GM23338 (cell line): ENCODE measurements around the gene WWOX. TPM values are rescaled to one million over a fixed set of nuclear protein-coding genes. Genes with fewer than 3 reads are reported as not detected.

Experiments used
- ATAC-seq: fragments of 200-7000 bp; cut with Tn5 transposase; 3 replicates; pipeline ENCODE4 v1.9.1; 2020
- DNase-seq: peaks from one replicate; pipeline ENCODE4 v3.0.0-alpha.2; 2015; ENCODE audit warnings: low spot score
- H2AFZ ChIP-seq: fragments of 200-600 bp; sonication (generic); 2 replicates; pipeline ENCODE4 v1.8.0; 2016; ENCODE audit warnings: antibody characterized with exemption, mild to moderate bottlenecking, moderate library complexity
- H3F3A ChIP-seq: fragments of 200-600 bp; sonication (generic); replicated peaks from 2 replicates; pipeline ENCODE4 v1.8.0; 2017; ENCODE audit warnings: antibody characterized with exemption, mixed run types, low read depth
- H3K27ac ChIP-seq: fragments of 200-600 bp; sonication (generic); 2 replicates; pipeline ENCODE4 v1.6.1; 2016; ENCODE audit warnings: low read depth
- H3K27me3 ChIP-seq: fragments of 200-600 bp; sonication (generic); 2 replicates; pipeline ENCODE4 v1.8.0; 2016; ENCODE audit warnings: mild to moderate bottlenecking, mixed run types, moderate library complexity; ENCODE audit not compliant: insufficient read depth
- H3K36me3 ChIP-seq: fragments of 200-600 bp; sonication (generic); 2 replicates; pipeline ENCODE4 v1.8.0; 2016; ENCODE audit warnings: mild to moderate bottlenecking; ENCODE audit not compliant: insufficient read depth
- H3K4me1 ChIP-seq: fragments of 200-600 bp; sonication (generic); 2 replicates; pipeline ENCODE4 v1.8.0; 2016; ENCODE audit warnings: mild to moderate bottlenecking, moderate library complexity; ENCODE audit not compliant: insufficient read depth
- H3K4me2 ChIP-seq: fragments of 200-600 bp; sonication (generic); 2 replicates; pipeline ENCODE4 v1.7.1; 2017; ENCODE audit warnings: mixed run types
- H3K4me3 ChIP-seq: fragments of 200-600 bp; sonication (generic); 2 replicates; pipeline ENCODE4 v1.6.1; 2016; ENCODE audit warnings: mixed run types
- H3K79me2 ChIP-seq: fragments of 200-600 bp; sonication (generic); replicated peaks from 2 replicates; pipeline ENCODE4 v1.8.0; 2017; ENCODE audit warnings: mild to moderate bottlenecking; ENCODE audit not compliant: insufficient read depth
- H3K9me2 ChIP-seq: fragments of 200-600 bp; sonication (generic); 2 replicates; pipeline ENCODE4 v1.8.0; 2017; ENCODE audit not compliant: insufficient read depth
- H4K20me1 ChIP-seq: fragments of 200-600 bp; sonication (generic); replicated peaks from 2 replicates; pipeline ENCODE4 v1.8.0; 2017; ENCODE audit warnings: mild to moderate bottlenecking; ENCODE audit not compliant: insufficient read depth
- H3K27ac Mint-ChIP-seq: 2 replicates; pipeline ENCODE4 v1.8.0; 2020; ENCODE audit warnings: inconsistent platforms, mild to moderate bottlenecking, moderate library complexity, mixed read lengths
- H3K27me3 Mint-ChIP-seq: 3 replicates; pipeline ENCODE4 v1.8.0; 2022; ENCODE audit warnings: low read depth, mild to moderate bottlenecking, moderate library complexity, mixed read lengths, inconsistent platforms; ENCODE audit not compliant: insufficient read depth, poor library complexity
- H3K36me3 Mint-ChIP-seq: 3 replicates; pipeline ENCODE4 v1.8.0; 2021; ENCODE audit warnings: low read depth, mild to moderate bottlenecking, inconsistent platforms, moderate library complexity, mixed read lengths
- H3K4me1 Mint-ChIP-seq: 3 replicates; pipeline ENCODE4 v1.8.0; 2020; ENCODE audit warnings: mild to moderate bottlenecking, inconsistent platforms, mixed read lengths
- H3K4me3 Mint-ChIP-seq: 3 replicates; pipeline ENCODE4 v1.8.0; 2021; ENCODE audit warnings: moderate library complexity, mild to moderate bottlenecking, inconsistent platforms, mixed read lengths
- H3K9me3 Mint-ChIP-seq: 3 replicates; pipeline ENCODE4 v1.8.0; 2020; ENCODE audit warnings: moderate library complexity, mild to moderate bottlenecking, inconsistent platforms, mixed read lengths
- CREB1 ChIP-seq: fragments of 250-450 bp; sonication (Bioruptor Pico); IDR thresholded peaks from 2 replicates; pipeline ENCODE4 v1.5.0; 2020; ENCODE audit warnings: low read depth, mild to moderate bottlenecking, moderate library complexity
- CTCF ChIP-seq, 2 experiments: fragments of 200-600 bp in 1 of 2; sonication (generic) in 1 of 2; conservative IDR thresholded peaks; 2 replicates each; pipeline versions ENCODE4 v1.5.1 to v1.6.1; 2016 to 2017; ENCODE audit warnings: antibody characterized with exemption in 2 of 2, low read depth in 2 of 2, mild to moderate bottlenecking in 2 of 2, moderate library complexity in 1 of 2
- ETS1 ChIP-seq: IDR thresholded peaks from 2 replicates; pipeline ENCODE4 v1.6.1; 2016; ENCODE audit warnings: antibody characterized with exemption
- EZH2 ChIP-seq: fragments of 200-600 bp; sonication (generic); IDR thresholded peaks from one replicate; pipeline ENCODE4 v1.8.0; 2017; ENCODE audit warnings: antibody characterized with exemption, mild to moderate bottlenecking, low read depth; ENCODE audit not compliant: unreplicated experiment
- EZH2phosphoT487 ChIP-seq: fragments of 200-600 bp; sonication (generic); IDR thresholded peaks from one replicate; pipeline ENCODE4 v1.8.1; 2018; ENCODE audit warnings: antibody characterized with exemption; ENCODE audit not compliant: unreplicated experiment
- JUNB ChIP-seq: IDR thresholded peaks from one replicate; pipeline ENCODE4 v1.6.1; 2016; ENCODE audit warnings: antibody characterized with exemption; ENCODE audit not compliant: unreplicated experiment
- NANOG ChIP-seq: IDR thresholded peaks from 2 replicates; pipeline ENCODE4 v1.6.1; 2016; ENCODE audit warnings: antibody characterized with exemption, borderline replicate concordance
- POLR2AphosphoS5 ChIP-seq: IDR thresholded peaks from 2 replicates; pipeline ENCODE4 v1.6.1; 2016; ENCODE audit warnings: antibody characterized with exemption, low read depth
- REST ChIP-seq: IDR thresholded peaks from one replicate; pipeline ENCODE4 v1.6.1; 2018; ENCODE audit warnings: antibody characterized with exemption; ENCODE audit not compliant: unreplicated experiment
- STAT1 ChIP-seq: IDR thresholded peaks from one replicate; pipeline ENCODE4 v1.6.1; 2016; ENCODE audit warnings: antibody characterized with exemption; ENCODE audit not compliant: unreplicated experiment
- ZNF114 ChIP-seq: fragments of 250-450 bp; sonication (Bioruptor Pico); IDR thresholded peaks from 2 replicates; pipeline ENCODE4 v1.5.0; 2020; ENCODE audit warnings: mild to moderate bottlenecking, moderate library complexity
- ZNF331 ChIP-seq: fragments of 250-450 bp; sonication (Bioruptor Pico); IDR thresholded peaks from 2 replicates; pipeline ENCODE4 v1.5.0; 2020; ENCODE audit warnings: low read depth, mild to moderate bottlenecking, moderate library complexity
- ZNF462 ChIP-seq: fragments of 250-450 bp; sonication (Bioruptor Pico); IDR thresholded peaks from 2 replicates; pipeline ENCODE4 v1.5.0; 2020; ENCODE audit warnings: mild to moderate bottlenecking, moderate library complexity
- polyA plus RNA-seq: library from polyadenylated mRNA; unstranded; fragments of >200 nt; fragmentation: Nextera tagmentation; extraction: Ambion mirVana; gene quantifications from 2 replicates; pipeline ENCODE4 v1.2.1, GENCODE V29; 2016
- total RNA-seq: library from RNA; depleted of rRNA; stranded (reverse); fragments of >200 nt; shearing (Covaris generic); gene quantifications from 2 replicates; pipeline ENCODE4 v1.2.3, GENCODE V29; 2014

WWOX gene
- total and polyA plus RNA-seq, 2 experiments from 2014 or later = 10.0 to 19.3 TPM

- H4K20me1 ChIP-seq = no peaks in the 10 kb centered on the region
- H3F3A ChIP-seq = no peaks in the 10 kb centered on the region
- no peak for ATAC-seq
- H3K4me2 ChIP-seq = no peak overlapping the region
- Mint-ChIP-seq H3K27ac (no peak overlapping the region), H3K36me3 (no peaks in the 10 kb centered on the region), H3K27me3 (peaks cover 4% of the 10 kb centered on the region), H3K9me3 (no peaks in the 10 kb centered on the region), H3K4me1 (peaks cover 5% of the 10 kb centered on the region; the same call in 2 of the 3 replicates), H3K4me3 (no peak overlapping the region)
- no peaks in the 10 kb centered on the region for H3K27me3 ChIP-seq
- peaks cover 11% of the 10 kb centered on the region; the same call in 1 of the 2 replicates for H3K9me2 ChIP-seq
- no peaks in the 10 kb centered on the region for H3K4me1 ChIP-seq
- H3K79me2 ChIP-seq = no peaks in the 10 kb centered on the region
- no peak overlapping the region for H3K27ac ChIP-seq
- no peak for DNase-seq
- no peaks in the 10 kb centered on the region for H3K36me3 ChIP-seq
- TF ChIP-seq CTCF (conservative IDR thresholded peaks at IDR 0.05; ENCODE audit: low read depth in 2 of 2) (no peak), EZH2 (no peak), ZNF331 (CRISPR knock-in tag) (no peak), ZNF114 (no peak), REST (no peak), CREB1 (no peak), JUNB (no peak), EZH2phosphoT487 (no peak), NANOG (no peak), POLR2AphosphoS5 (no peak), ETS1 (no peak), ZNF462 (no peak), STAT1 (no peak)
- no peak overlapping the region for H3K4me3 ChIP-seq
- H2AFZ ChIP-seq = no peak overlapping the region
Observed at GRCh38 chr16:78783570-78784079, 684.2 kb downstream of the WWOX start.
